Kidney (tissue), 14 donors: Measurements from ENCODE around the gene PPP2R2B. TPM values are rescaled to one million over a fixed set of nuclear protein-coding genes. Genes with fewer than 3 reads are reported as not detected.
A peak's percentile ranks its signal among the peaks of the same experiment; 100 is the strongest.

Source experiments
- DNase-seq, 5 donors: peaks; one replicate each; pipeline ENCODE4 v3.0.0-alpha.2; 2013 to 2020
- FAIRE-seq: peaks from 2 replicates; lab custom pipeline; 2012; peaks lifted over from hg19 to GRCh38; lab: Jason Lieb, UNC
- H3K27ac ChIP-seq, 2 donors: one replicate each; pipeline ENCODE4 v1.7.0; 2013; ENCODE audit warnings: low read depth in 2 of 2, low read length in 2 of 2, inconsistent platforms in 1 of 2
- H3K27me3 ChIP-seq: one replicate; pipeline ENCODE4 v1.7.1; 2013; ENCODE audit warnings: low read length, inconsistent platforms; ENCODE audit not compliant: control insufficient read depth, insufficient read depth
- H3K36me3 ChIP-seq, 3 donors: one replicate each; pipeline versions ENCODE4 v1.7.0 to v1.7.1; 2013; ENCODE audit warnings: low read length in 3 of 3, control low read depth in 1 of 3, inconsistent platforms in 1 of 3; ENCODE audit not compliant: insufficient read depth in 3 of 3, control insufficient read depth in 2 of 3
- H3K4me1 ChIP-seq, 3 donors: one replicate each; pipeline versions ENCODE4 v1.7.0 to v1.7.1; 2013; ENCODE audit warnings: low read length in 3 of 3, inconsistent platforms in 1 of 3, low read depth in 1 of 3; ENCODE audit not compliant: control insufficient read depth in 2 of 3, insufficient read depth in 2 of 3
- H3K4me3 ChIP-seq, 3 donors: one replicate each; pipeline versions ENCODE4 v1.7.0 to v1.8.1; 2013; ENCODE audit warnings: low read length in 3 of 3, control low read depth in 1 of 3, inconsistent platforms in 1 of 3
- H3K9ac ChIP-seq, 3 donors: one replicate each; pipeline versions ENCODE4 v1.7.0 to v1.7.1; 2013; ENCODE audit warnings: low read length in 3 of 3, control low read depth in 1 of 3, inconsistent platforms in 1 of 3
- H3K9me3 ChIP-seq, 3 donors: one replicate each; pipeline versions ENCODE4 v1.7.0 to v1.7.1; 2013; ENCODE audit warnings: low read length in 3 of 3, control low read depth in 1 of 3, inconsistent platforms in 1 of 3; ENCODE audit not compliant: control insufficient read depth in 2 of 3, insufficient read depth in 1 of 3
- intact Hi-C: fragments of 100-400 bp; cut with DNase I; formaldehyde crosslinking; loops from one replicate; pipeline ENCODE4 v1.11.1; 2022
- polyA plus RNA-seq: library from polyadenylated mRNA; stranded (reverse); fragments of 350-450 nt; fragmentation: Illumina TruSeq; extraction: RNeasy Lipid Tissue Mini Kit (QIAGEN cat#74804); gene quantifications from one replicate; pipeline ENCODE4 v1.2.3, GENCODE V29; 2014; ENCODE audit warnings: low read depth, low replicate concordance; ENCODE audit not compliant: insufficient read depth
- total RNA-seq: library from RNA; stranded (reverse); fragmentation: NEBNext Ultra II Directional; extraction: Animal tissue kit (Norgen Biotek cat#: 25700); gene quantifications from one replicate; pipeline ENCODE4 v1.2.1, GENCODE V29; 2021
- TF ChIP-seq, protein P1 (sequence below): IDR thresholded peaks from 3 replicates; pipeline ENCODE4 v1.5.1; 2012; ENCODE audit warnings: mild to moderate bottlenecking, moderate library complexity, borderline replicate concordance; ENCODE audit not compliant: insufficient read depth; ENCODE audit errors: extremely low read depth
- donor health status: control.
- donor health status: control.
- donor health status: control.
- donor health status: control.
- donor health status: control.
- donor health status: DM: yes; HTN: yes; CAD: no.
- donor health status: Normal renal cell carcinoma (clear cell type).

The PPP2R2B gene
- total and polyA plus RNA-seq, 2 donors from 2014 or later = 4.0 to 8.2 TPM

DNA sequence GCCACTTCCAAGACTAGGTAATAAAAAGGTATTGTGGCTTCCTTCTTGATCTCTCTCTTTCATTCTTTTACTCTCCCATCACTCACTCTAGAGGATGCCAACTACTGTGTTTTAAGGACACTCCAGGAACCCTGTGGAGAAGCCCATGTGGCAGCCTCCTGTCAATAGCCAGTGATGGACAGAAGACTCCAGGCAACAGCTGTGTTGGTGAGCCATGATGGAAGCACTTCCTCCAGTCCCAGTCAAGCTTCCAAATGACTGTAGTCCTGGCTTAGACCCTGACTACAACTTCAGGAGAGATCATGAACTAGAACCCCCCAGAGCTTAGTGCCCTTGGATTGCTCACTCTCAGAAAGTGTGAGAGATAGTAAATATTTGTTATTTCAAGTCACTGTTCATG, 123.9 kb downstream of the PPP2R2B start:
- Histone ChIP-seq H3K9ac (no peak overlapping the region), H3K27ac (no peak overlapping the region), H3K4me3 (no peak overlapping the region), H3K27me3 (no peaks in the 10 kb centered on the region), H3K4me1 (no peaks in the 10 kb centered on the region), H3K9me3 (no peaks in the 10 kb centered on the region), H3K36me3 (no peaks in the 10 kb centered on the region)
- FAIRE-seq (no peak), DNase-seq (no peak)
- intact Hi-C loops = no loop called here
- TF ChIP-seq, protein P1, sequence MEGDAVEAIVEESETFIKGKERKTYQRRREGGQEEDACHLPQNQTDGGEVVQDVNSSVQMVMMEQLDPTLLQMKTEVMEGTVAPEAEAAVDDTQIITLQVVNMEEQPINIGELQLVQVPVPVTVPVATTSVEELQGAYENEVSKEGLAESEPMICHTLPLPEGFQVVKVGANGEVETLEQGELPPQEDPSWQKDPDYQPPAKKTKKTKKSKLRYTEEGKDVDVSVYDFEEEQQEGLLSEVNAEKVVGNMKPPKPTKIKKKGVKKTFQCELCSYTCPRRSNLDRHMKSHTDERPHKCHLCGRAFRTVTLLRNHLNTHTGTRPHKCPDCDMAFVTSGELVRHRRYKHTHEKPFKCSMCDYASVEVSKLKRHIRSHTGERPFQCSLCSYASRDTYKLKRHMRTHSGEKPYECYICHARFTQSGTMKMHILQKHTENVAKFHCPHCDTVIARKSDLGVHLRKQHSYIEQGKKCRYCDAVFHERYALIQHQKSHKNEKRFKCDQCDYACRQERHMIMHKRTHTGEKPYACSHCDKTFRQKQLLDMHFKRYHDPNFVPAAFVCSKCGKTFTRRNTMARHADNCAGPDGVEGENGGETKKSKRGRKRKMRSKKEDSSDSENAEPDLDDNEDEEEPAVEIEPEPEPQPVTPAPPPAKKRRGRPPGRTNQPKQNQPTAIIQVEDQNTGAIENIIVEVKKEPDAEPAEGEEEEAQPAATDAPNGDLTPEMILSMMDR = no peak

DNA sequence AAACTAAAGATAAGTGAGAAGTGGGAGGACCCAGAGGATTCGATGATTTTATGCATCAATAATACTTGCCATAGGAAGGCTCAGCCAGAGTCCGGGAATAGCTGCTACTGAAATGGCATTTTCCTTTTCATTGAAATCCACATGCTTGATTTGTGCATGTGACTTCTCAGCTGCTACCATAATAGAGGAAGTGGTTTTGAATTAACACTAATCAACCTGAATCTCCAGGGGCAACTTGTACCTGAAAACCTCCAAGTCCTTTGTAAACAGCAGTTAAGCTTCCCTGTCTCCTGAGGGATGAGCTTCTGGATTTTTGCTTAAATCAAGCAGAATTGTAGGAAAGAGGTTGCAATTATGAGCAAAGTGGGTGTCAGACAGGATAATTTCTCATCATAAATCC, 124.9 kb downstream of the PPP2R2B start:
- H3K4me1 ChIP-seq = no peaks in the 10 kb centered on the region
- DNase-seq = no peak
- no peak overlapping the region for H3K27ac ChIP-seq
- TF ChIP-seq, protein P1 = no peak
- no peak overlapping the region for H3K4me3 ChIP-seq
- intact Hi-C loops = no loop called here
- no peak overlapping the region for H3K9ac ChIP-seq
- no peaks in the 10 kb centered on the region for H3K36me3 ChIP-seq
- FAIRE-seq = no peak
- no peaks in the 10 kb centered on the region for H3K9me3 ChIP-seq
- H3K27me3 ChIP-seq = no peaks in the 10 kb centered on the region

DNA sequence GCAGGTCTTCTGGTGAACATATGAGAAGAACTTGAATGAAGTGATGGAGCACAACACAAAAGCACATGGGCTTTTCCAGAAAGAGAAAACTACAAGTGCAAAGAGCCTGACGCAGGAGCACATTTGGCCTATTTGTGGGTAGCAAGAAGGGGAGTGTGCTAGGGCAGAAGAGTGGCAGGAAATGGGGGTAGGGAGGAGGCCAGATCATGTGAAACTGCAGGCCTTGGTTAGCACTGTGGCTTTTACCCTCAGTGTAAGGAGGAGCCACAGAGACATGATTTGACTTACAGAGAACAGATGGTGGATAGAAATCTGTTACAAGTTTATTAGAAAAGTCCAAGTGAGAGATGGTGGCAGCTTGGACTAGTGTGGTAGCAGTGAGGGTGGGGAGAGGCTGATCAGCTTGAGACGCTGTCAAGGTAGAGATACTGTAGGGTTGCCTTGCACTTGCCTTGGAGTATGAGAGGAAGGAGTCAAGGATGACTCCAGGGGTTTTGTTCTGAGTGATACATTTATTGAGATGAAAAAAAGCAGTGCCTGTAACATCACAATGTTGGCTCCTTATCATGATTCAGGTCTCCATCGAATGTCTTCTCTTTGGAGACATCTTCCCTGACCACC, 126.7 kb downstream of the PPP2R2B start:
- FAIRE-seq = no peak
- intact Hi-C loops = no loop called here
- TF ChIP-seq, protein P1 = no peak
- Histone ChIP-seq H3K4me1 (no peaks in the 10 kb centered on the region), H3K9me3 (no peaks in the 10 kb centered on the region), H3K9ac (no peak overlapping the region), H3K4me3 (no peak overlapping the region), H3K27me3 (no peaks in the 10 kb centered on the region), H3K27ac (no peak overlapping the region), H3K36me3 (no peaks in the 10 kb centered on the region)
- DNase-seq = no peak

DNA sequence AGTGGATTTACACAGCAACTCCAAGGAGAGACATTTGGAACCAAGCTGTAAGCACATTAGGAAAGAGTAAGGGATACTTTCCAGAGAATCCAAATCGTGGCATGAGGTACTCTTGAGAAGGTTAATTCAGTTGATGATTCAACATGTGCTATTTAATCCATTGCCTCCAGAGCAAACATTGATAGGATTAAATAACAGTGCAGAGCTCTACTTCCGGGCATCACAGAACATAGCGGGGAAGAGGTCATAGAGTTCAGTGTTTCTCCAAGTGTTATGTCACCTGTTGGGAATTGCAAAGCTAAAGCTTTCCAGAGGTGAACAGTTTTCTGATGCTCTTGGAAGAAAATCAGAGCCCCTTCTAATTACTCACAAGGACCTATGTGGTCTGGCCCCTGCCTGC, 127.5 kb downstream of the PPP2R2B start:
- Histone ChIP-seq H3K36me3 (no peaks in the 10 kb centered on the region), H3K9me3 (no peaks in the 10 kb centered on the region), H3K27me3 (no peaks in the 10 kb centered on the region), H3K4me3 (no peak overlapping the region), H3K4me1 (no peaks in the 10 kb centered on the region), H3K27ac (no peak overlapping the region), H3K9ac (no peak overlapping the region)
- FAIRE-seq (no peak), DNase-seq (peak in 2 of 5 donors; percentile 7 to 13)
- intact Hi-C loops = no loop called here
- TF ChIP-seq, protein P1 = no peak
